ENCODE data around the gene MPP2.
A peak's percentile ranks its signal among the peaks of the same experiment; 100 is the strongest.

- TF ChIP-seq LEF1 (IDR thresholded peaks at IDR 0.05; ENCODE audit: borderline replicate concordance) (no peak), FOXM1 (IDR thresholded peaks at IDR 0.05; ENCODE audit: borderline replicate concordance) (peak; percentile 67), BHLHE40 (IDR thresholded peaks at IDR 0.05; ENCODE audit: borderline replicate concordance) (no peak), L3MBTL2 (conservative IDR thresholded peaks at IDR 0.05) (0 out of 2 replicates have a peak, but pooled peaks have one; percentile 7), FOXK2 (IDR thresholded peaks at IDR 0.05) (no peak), PKNOX1 (IDR thresholded peaks at IDR 0.05) (no peak), TARDBP (IDR thresholded peaks at IDR 0.05) (no peak), HDGF (IDR thresholded peaks at IDR 0.05; ENCODE audit: borderline replicate concordance) (no peak), ELF4 (IDR thresholded peaks at IDR 0.05) (no peak), SUZ12 (IDR thresholded peaks at IDR 0.05) (no peak), SP1 (IDR thresholded peaks at IDR 0.05) (no peak), ARNT (IDR thresholded peaks at IDR 0.05) (no peak)
Observed at GRCh38 chr17:43907998-43908721, 824 bp upstream of the MPP2 start.

Data from HEK293T (cell line).